OCI-LY3 (cell line): ENCODE results near the gene ATXN2.

Experiments
- H2AFZ ChIP-seq: fragments of 200-600, 300-600 bp; shearing (Covaris generic); 2 replicates; pipeline ENCODE4 v1.6.0; 2014; ENCODE audit warnings: antibody characterized with exemption, low read depth, low read length
- H3K27ac ChIP-seq: fragments of 200-600, 300-600 bp; sonication (generic); 2 replicates; pipeline ENCODE4 v1.5.1; 2014; ENCODE audit warnings: mild to moderate bottlenecking, low read length, moderate library complexity, mixed read lengths
- H3K27me3 ChIP-seq: fragments of 200-600, 300-600 bp; sonication (generic); 2 replicates; pipeline ENCODE4 v1.6.1; 2014; ENCODE audit warnings: low read depth, low read length, mixed read lengths
- H3K36me3 ChIP-seq: fragments of 200-600, 300-600 bp; sonication (generic); replicated peaks from 2 replicates; pipeline ENCODE3; 2014; ENCODE audit warnings: low read depth, low read length, mixed read lengths
- H3K4me1 ChIP-seq: fragments of 300-600, 200-600 bp; sonication (generic); 2 replicates; pipeline ENCODE4 v1.6.1; 2014; ENCODE audit warnings: low read length, mixed read lengths
- H3K4me2 ChIP-seq: fragments of 200-600, 300-600 bp; sonication (generic); 2 replicates; pipeline ENCODE4 v1.6.1; 2014; ENCODE audit warnings: low read length, mixed read lengths
- H3K4me3 ChIP-seq: fragments of 300-600, 200-600 bp; sonication (generic); 2 replicates; pipeline ENCODE4 v1.5.1; 2014; ENCODE audit warnings: antibody characterized with exemption, mild to moderate bottlenecking, low read length, moderate library complexity
- H3K79me2 ChIP-seq: fragments of 300-600, 200-600 bp; shearing (Covaris generic); 2 replicates; pipeline ENCODE4 v1.6.1; 2014; ENCODE audit warnings: mild to moderate bottlenecking, low read length, mixed read lengths
- H3K9ac ChIP-seq: fragments of 300-600, 200-600 bp; shearing (Covaris generic); 2 replicates; pipeline ENCODE4 v1.6.0; 2014; ENCODE audit warnings: mild to moderate bottlenecking, low read length, moderate library complexity
- H3K9me3 ChIP-seq: fragments of 200-600, 300-600 bp; shearing (Covaris generic); 2 replicates; pipeline ENCODE4 v1.6.1; 2014; ENCODE audit warnings: low read length, mixed read lengths; ENCODE audit not compliant: insufficient read depth
- H4K20me1 ChIP-seq: fragments of 200-600, 300-600 bp; sonication (generic); 2 replicates; pipeline ENCODE4 v1.6.1; 2016; ENCODE audit warnings: low read length, mixed read lengths; ENCODE audit not compliant: insufficient read depth
- CTCF ChIP-seq: fragments of 200-600, 300-600 bp; sonication (generic); IDR thresholded peaks from 2 replicates; pipeline ENCODE4 v1.5.1; 2014; ENCODE audit warnings: antibody characterized with exemption, low read length, low read depth
- EZH2phosphoT487 ChIP-seq: fragments of 200-600 bp; shearing (Covaris generic); IDR thresholded peaks from 2 replicates; pipeline ENCODE4 v1.6.1; 2018; ENCODE audit warnings: antibody characterized with exemption, mixed run types, low read depth

ATXN2 gene

DNA sequence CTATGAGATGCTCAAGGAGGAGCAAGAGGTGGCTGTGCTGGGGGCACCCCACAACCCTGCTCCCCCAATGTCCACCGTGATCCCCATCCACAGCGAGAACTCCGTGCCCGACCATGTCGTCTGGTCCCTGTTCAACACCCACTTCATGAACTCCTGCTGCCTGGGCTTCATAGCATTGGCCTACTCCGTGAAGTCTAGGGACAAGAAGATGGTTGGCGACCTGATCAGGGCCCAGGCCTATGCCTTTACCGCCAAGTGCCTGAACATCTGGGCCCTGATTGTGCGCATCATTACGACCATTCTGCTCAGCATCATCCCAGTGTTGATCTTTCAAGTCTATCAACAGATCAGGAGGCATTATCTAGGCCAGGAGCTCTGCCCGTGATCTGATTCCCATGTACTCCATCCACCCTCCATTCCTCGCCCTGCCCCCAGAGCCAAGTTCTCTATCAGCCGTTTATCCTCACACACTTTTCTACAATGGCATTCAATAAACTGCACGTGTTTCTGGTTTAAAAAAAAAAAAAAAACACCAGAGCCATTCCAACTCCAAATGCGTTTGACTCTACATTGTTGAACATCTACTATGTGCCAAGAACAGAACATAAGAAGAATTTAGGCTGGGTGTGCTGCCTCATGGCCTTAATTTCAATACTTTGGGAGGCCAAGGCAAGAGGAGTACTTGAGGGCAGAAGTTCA is 17.5 kb downstream of the ATXN2 start:
- Histone ChIP-seq H3K27me3 (no peaks in the 10 kb centered on the region), H4K20me1 (peaks cover 33% of the 10 kb centered on the region), H3K27ac (no peak overlapping the region), H3K9ac (no peak overlapping the region), H3K36me3 (peaks cover 4% of the 10 kb centered on the region), H3K4me2 (no peak overlapping the region), H3K9me3 (no peaks in the 10 kb centered on the region), H3K4me1 (peaks cover 6% of the 10 kb centered on the region), H2AFZ (no peak overlapping the region), H3K79me2 (peaks cover 93% of the 10 kb centered on the region), H3K4me3 (no peak overlapping the region)
- TF ChIP-seq EZH2phosphoT487 (no peak), CTCF (no peak)

- H3K36me3 ChIP-seq, result peaks cover 4% of the 10 kb centered on the region
- peaks cover 33% of the 10 kb centered on the region for H4K20me1 ChIP-seq
- H3K79me2 ChIP-seq, result peaks cover 92% of the 10 kb centered on the region
- H3K27me3 ChIP-seq, result no peaks in the 10 kb centered on the region
- H3K4me2 ChIP-seq, result no peak overlapping the region
- TF ChIP-seq CTCF (no peak), EZH2phosphoT487 (no peak)
- no peak overlapping the region for H3K27ac ChIP-seq
- H2AFZ ChIP-seq, result no peak overlapping the region
- H3K9ac ChIP-seq, result no peak overlapping the region
- H3K9me3 ChIP-seq, result no peaks in the 10 kb centered on the region
- H3K4me1 ChIP-seq, result peaks cover 2% of the 10 kb centered on the region
- no peak overlapping the region for H3K4me3 ChIP-seq
Measured at GRCh38 chr12:111580737-111581136, 18.4 kb downstream of the ATXN2 start.

DNA sequence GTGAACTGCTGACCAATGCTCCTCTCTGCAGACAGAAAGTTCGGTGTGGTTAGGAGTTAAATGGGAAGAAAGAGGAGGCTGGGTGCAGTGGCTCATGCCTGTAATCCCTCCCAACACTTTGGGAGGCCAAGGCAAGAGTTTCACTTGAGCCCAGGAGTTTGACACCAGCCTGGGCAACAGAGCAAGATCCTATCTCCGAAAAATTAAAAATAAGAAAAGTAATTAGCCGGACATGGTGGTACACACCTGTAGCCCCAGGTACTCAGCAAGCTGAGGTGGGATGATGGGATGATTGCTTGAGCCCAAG is 19.0 kb downstream of the ATXN2 start:
- Histone ChIP-seq H4K20me1 (peaks cover 34% of the 10 kb centered on the region), H3K9ac (no peak overlapping the region), H3K36me3 (peaks cover 4% of the 10 kb centered on the region), H3K9me3 (no peaks in the 10 kb centered on the region), H3K4me3 (no peak overlapping the region), H3K4me2 (no peak overlapping the region), H3K27me3 (no peaks in the 10 kb centered on the region), H3K4me1 (no peaks in the 10 kb centered on the region), H2AFZ (no peak overlapping the region), H3K79me2 (peaks cover 92% of the 10 kb centered on the region), H3K27ac (no peak overlapping the region)
- TF ChIP-seq CTCF (no peak), EZH2phosphoT487 (no peak)

DNA sequence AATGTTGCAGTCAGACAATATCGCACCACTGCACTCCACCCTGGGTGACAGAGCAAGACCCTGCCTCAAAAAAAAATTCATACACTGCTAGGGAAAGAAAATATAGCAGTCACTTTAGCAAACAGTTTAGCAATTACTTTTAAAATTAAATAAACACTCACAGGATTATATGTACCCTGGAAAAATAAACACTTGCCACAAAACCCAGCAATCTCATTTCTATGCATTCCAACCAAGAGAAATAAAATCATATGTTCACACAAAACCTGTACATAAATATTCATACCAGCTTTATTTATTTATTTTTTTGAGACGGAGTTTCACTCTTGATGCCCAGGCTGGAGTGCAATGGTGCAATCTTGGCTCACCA is 20.2 kb downstream of the ATXN2 start:
- Histone ChIP-seq H4K20me1 (peaks cover 32% of the 10 kb centered on the region), H3K4me2 (no peak overlapping the region), H3K4me3 (no peak overlapping the region), H3K27me3 (no peaks in the 10 kb centered on the region), H3K36me3 (peaks cover 4% of the 10 kb centered on the region), H3K79me2 (peaks cover 90% of the 10 kb centered on the region), H3K9me3 (no peaks in the 10 kb centered on the region), H2AFZ (no peak overlapping the region), H3K9ac (no peak overlapping the region), H3K27ac (no peak overlapping the region), H3K4me1 (no peaks in the 10 kb centered on the region)
- no peak for TF ChIP-seq CTCF
- TF ChIP-seq EZH2phosphoT487, result no peak
